H9 (cell line): ENCODE data around the gene EPHA8. TPM values are rescaled to one million over a fixed set of nuclear protein-coding genes. Genes with fewer than 3 reads are reported as not detected.

Source experiments
- DNase-seq: peaks from one replicate; pipeline ENCODE4 v3.0.0-alpha.2; 2017
- H2AFZ ChIP-seq: one replicate; pipeline ENCODE4 v1.6.1; 2013; ENCODE audit warnings: mild to moderate bottlenecking, low read length, control low read depth, moderate library complexity
- H2AK5ac ChIP-seq: 2 replicates; pipeline ENCODE4 v1.6.1; 2013; ENCODE audit warnings: low read length, control low read depth, mixed read lengths; ENCODE audit not compliant: insufficient read length
- H2BK120ac ChIP-seq: one replicate; pipeline ENCODE4 v1.6.1; 2013; ENCODE audit warnings: low read depth, mild to moderate bottlenecking, low read length, control low read depth, inconsistent platforms; ENCODE audit not compliant: poor library complexity, severe bottlenecking
- H2BK12ac ChIP-seq: 2 replicates; pipeline ENCODE4 v1.6.1; 2013; ENCODE audit warnings: low read length, control low read depth, mixed read lengths, low read depth; ENCODE audit not compliant: insufficient read length
- H2BK15ac ChIP-seq: 2 replicates; pipeline ENCODE4 v1.6.1; 2013; ENCODE audit warnings: low read depth, low read length, control low read depth
- H2BK20ac ChIP-seq: one replicate; pipeline ENCODE4 v1.6.1; 2013; ENCODE audit warnings: low read depth, mild to moderate bottlenecking, low read length, control low read depth, inconsistent platforms; ENCODE audit not compliant: poor library complexity, severe bottlenecking
- H2BK5ac ChIP-seq: 2 replicates; pipeline ENCODE4 v1.6.1; 2013; ENCODE audit warnings: low read length, control low read depth, mixed read lengths; ENCODE audit not compliant: insufficient read length
- H3K14ac ChIP-seq: 2 replicates; pipeline ENCODE4 v1.6.1; 2013; ENCODE audit warnings: low read length, control low read depth; ENCODE audit not compliant: insufficient read depth
- H3K18ac ChIP-seq: 2 replicates; pipeline ENCODE4 v1.6.1; 2013; ENCODE audit warnings: low read depth, mild to moderate bottlenecking, mixed read lengths, low read length, control low read depth; ENCODE audit not compliant: insufficient read length
- H3K23ac ChIP-seq: 2 replicates; pipeline ENCODE4 v1.6.1; 2013; ENCODE audit warnings: low read length, control low read depth, mixed read lengths, low read depth; ENCODE audit not compliant: insufficient read length
- H3K23me2 ChIP-seq: 2 replicates; pipeline ENCODE4 v1.6.1; 2013; ENCODE audit warnings: low read depth, mild to moderate bottlenecking, mixed read lengths, low read length, control low read depth; ENCODE audit not compliant: insufficient read length, poor library complexity, severe bottlenecking
- H3K27ac ChIP-seq: 2 replicates; pipeline ENCODE4 v1.5.1; 2013; ENCODE audit warnings: low read length, control low read depth, mixed read lengths, low read depth; ENCODE audit not compliant: insufficient read length
- H3K27me3 ChIP-seq: 2 replicates; pipeline ENCODE4 v1.6.1; 2013; ENCODE audit warnings: low read length, control low read depth, inconsistent platforms; ENCODE audit not compliant: insufficient read depth
- H3K4ac ChIP-seq: 2 replicates; pipeline ENCODE4 v1.6.1; 2013; ENCODE audit warnings: low read depth, mild to moderate bottlenecking, control low read depth, inconsistent platforms, low read length, moderate library complexity
- H3K4me1 ChIP-seq: 2 replicates; pipeline ENCODE4 v1.6.1; 2013; ENCODE audit warnings: low read length, control low read depth, inconsistent platforms; ENCODE audit not compliant: insufficient read depth
- H3K4me2 ChIP-seq: 2 replicates; pipeline ENCODE4 v1.6.1; 2013; ENCODE audit warnings: low read length, control low read depth, mixed read lengths; ENCODE audit not compliant: insufficient read length, insufficient read depth
- H3K56ac ChIP-seq: 2 replicates; pipeline ENCODE4 v1.6.1; 2013; ENCODE audit warnings: low read depth, mild to moderate bottlenecking, mixed read lengths, low read length, control low read depth; ENCODE audit not compliant: insufficient read length
- H3K79me1 ChIP-seq: 2 replicates; pipeline ENCODE4 v1.6.1; 2013; ENCODE audit warnings: low read depth, mild to moderate bottlenecking, moderate library complexity, low read length, control low read depth, inconsistent platforms; ENCODE audit not compliant: insufficient read depth, poor library complexity, severe bottlenecking
- H3K79me2 ChIP-seq: 2 replicates; pipeline ENCODE4 v1.6.1; 2013; ENCODE audit warnings: low read length, control low read depth, inconsistent platforms; ENCODE audit not compliant: insufficient read depth
- H3K9ac ChIP-seq: 2 replicates; pipeline ENCODE4 v1.6.1; 2013; ENCODE audit warnings: low read length, control low read depth, mixed read lengths; ENCODE audit not compliant: insufficient read length; ENCODE audit errors: extremely low read depth
- H3K9me3 ChIP-seq: one replicate; pipeline ENCODE4 v1.6.1; 2013; ENCODE audit warnings: low read depth, low read length, inconsistent platforms; ENCODE audit not compliant: control insufficient read depth
- H3T11ph ChIP-seq: one replicate; pipeline ENCODE4 v1.6.1; 2013; ENCODE audit warnings: mild to moderate bottlenecking, low read length, control low read depth, inconsistent platforms
- H4K20me1 ChIP-seq: one replicate; pipeline ENCODE4 v1.6.1; 2013; ENCODE audit not compliant: control insufficient read depth, insufficient read length, insufficient read depth
- H4K5ac ChIP-seq: 2 replicates; pipeline ENCODE4 v1.6.1; 2013; ENCODE audit warnings: low read depth, mild to moderate bottlenecking, mixed read lengths, low read length, control low read depth; ENCODE audit not compliant: insufficient read length
- H4K8ac ChIP-seq: replicated peaks from 2 replicates; pipeline ENCODE4 v1.6.1; 2013; ENCODE audit warnings: low read length, control low read depth, mixed read lengths, low read depth; ENCODE audit not compliant: insufficient read length
- H4K91ac ChIP-seq: 2 replicates; pipeline ENCODE4 v1.6.1; 2013; ENCODE audit warnings: low read depth, mild to moderate bottlenecking, moderate library complexity, mixed read lengths, low read length, control low read depth; ENCODE audit not compliant: insufficient read length
- H3K27ac Mint-ChIP-seq, 3 experiments: 2 replicates in 2 of 3; 3 replicates in 1 of 3; pipeline ENCODE4 v1.8.0; 2020 to 2021; ENCODE audit warnings: mixed read lengths in 3 of 3, mild to moderate bottlenecking in 1 of 3, moderate library complexity in 1 of 3
- H3K27me3 Mint-ChIP-seq: 2 replicates; pipeline ENCODE4 v1.8.0; 2021; ENCODE audit warnings: low read depth, mild to moderate bottlenecking, moderate library complexity, mixed read lengths
- H3K36me3 Mint-ChIP-seq, 3 experiments: 2 replicates in 2 of 3; 3 replicates in 1 of 3; pipeline ENCODE4 v1.8.0; 2020 to 2021; ENCODE audit warnings: low read depth in 3 of 3, mixed read lengths in 3 of 3; ENCODE audit not compliant: insufficient read depth in 1 of 3
- H3K4me1 Mint-ChIP-seq, 2 experiments: 2 replicates each; pipeline ENCODE4 v1.8.0; 2020; ENCODE audit warnings: mixed read lengths in 2 of 2
- H3K4me3 Mint-ChIP-seq, 2 experiments: 2 replicates in 1 of 2; 3 replicates in 1 of 2; pipeline ENCODE4 v1.8.0; 2020 to 2021; ENCODE audit warnings: mild to moderate bottlenecking in 2 of 2, mixed read lengths in 2 of 2, moderate library complexity in 1 of 2
- H3K9me3 Mint-ChIP-seq, 2 experiments: 2 replicates in 1 of 2; 3 replicates in 1 of 2; pipeline ENCODE4 v1.8.0; 2020; ENCODE audit warnings: mild to moderate bottlenecking in 2 of 2, mixed read lengths in 2 of 2, moderate library complexity in 1 of 2
- CTCF ChIP-seq: fragments of 200-600 bp; sonication (generic); conservative IDR thresholded peaks from 3 replicates; pipeline ENCODE4 v1.8.0; 2021; ENCODE audit warnings: antibody characterized with exemption, mild to moderate bottlenecking
- WGBS: extraction: QIAGEN DNeasy Blood & Tissue Kit; methylation state at CpG from one replicate; pipeline ENCODE4 v1.1.7; 2013; ENCODE audit warnings: missing lambda C conversion rate, low lambda C conversion rate, mixed read lengths; ENCODE audit not compliant: insufficient read length; ENCODE audit errors: extremely low coverage; 5-methylcytosine and 5-hydroxymethylcytosine counted together
- microRNA-seq: library from miRNA; unstranded; fragments of <30 nt; microRNA quantifications from one replicate; pipeline ENCODE4, GENCODE V29; 2020; ENCODE audit warnings: borderline microRNAs expressed
- total RNA-seq: library from RNA; stranded (reverse); gene quantifications from 2 replicates; pipeline ENCODE4 v1.2.1, GENCODE V29; 2021

The EPHA8 gene
- total RNA-seq, 1 experiment from 2014 or later, result 3.4 TPM

- Histone ChIP-seq H4K20me1 (no peaks in the 10 kb centered on the region), H3K4ac (no peak within 1 kb of the TSS), H2AFZ (no peak within 1 kb of the TSS), H2BK120ac (no peak within 1 kb of the TSS), H3K23me2 (no peaks in the 10 kb centered on the region), H2BK12ac (no peak within 1 kb of the TSS), H3K79me2 (no peaks in the 10 kb centered on the region), H3T11ph (no peak within 1 kb of the TSS), H4K91ac (no peak within 1 kb of the TSS), H4K5ac (no peak within 1 kb of the TSS), H2BK15ac (no peak within 1 kb of the TSS), H3K56ac (no peak within 1 kb of the TSS), H3K4me1 (no peaks in the 10 kb centered on the region), H3K23ac (no peak within 1 kb of the TSS), H3K4me2 (no peak within 1 kb of the TSS), H2BK5ac (no peak within 1 kb of the TSS), H3K79me1 (no peaks in the 10 kb centered on the region), H3K14ac (no peak within 1 kb of the TSS), H2BK20ac (no peak within 1 kb of the TSS), H3K27me3 (no peaks in the 10 kb centered on the region; the same call in 1 of the 2 replicates), H3K9me3 (no peaks in the 10 kb centered on the region), H2AK5ac (no peak within 1 kb of the TSS), H3K27ac (no peak within 1 kb of the TSS), H3K18ac (no peak within 1 kb of the TSS), H3K9ac (no peak within 1 kb of the TSS), H4K8ac (no peak within 1 kb of the TSS)
- DNase-seq, result no peak
- Mint-ChIP-seq H3K9me3 (no peaks in the 10 kb centered on the region), H3K36me3 (no peaks in the 10 kb centered on the region), H3K27ac (no peak within 1 kb of the TSS), H3K4me3 (no peak within 1 kb of the TSS), H3K4me1 (peaks cover 0 to 7% of the 10 kb centered on the region in 2 experiments; a peak in 2 of 4 replicates), H3K27me3 (peaks cover 22% of the 10 kb centered on the region)
- WGBS, result no CpG with 5 or more reads among the region's 13 CpGs
- TF ChIP-seq CTCF, result no peak
Observed at GRCh38 chr1:22652881-22653316, 89.6 kb downstream of the EPHA8 start, which contains the start of gene C1QB. TSS of gene C1QB (plus strand) at chr1:22653236. CDS start at chr1:22659463, 6,227 bp downstream.

Small RNA genes within 50 kb of the gene (microRNA-seq; reads per million reads assigned to microRNA genes)
- gene MIR6127, result not detected

Other genes starting within 250 kb of the EPHA8 start
- gene ZBTB40, start 111.6 kb upstream of the EPHA8 start, total RNA-seq, result 14.6 and 16.3 TPM in 2 replicates
- not detected in 2 replicates for gene C1QA, start 73.1 kb downstream of the EPHA8 start, total RNA-seq
- gene C1QC, start 80.1 kb downstream of the EPHA8 start, total RNA-seq, result not detected in 2 replicates
- gene C1QB, start 89.7 kb downstream of the EPHA8 start, total RNA-seq, result not detected in 2 replicates
- gene EPHB2, start 147.3 kb downstream of the EPHA8 start, total RNA-seq, result 8.3 and 9.5 TPM in 2 replicates